ENCODE measurements around the gene SLC8A2.

DNA sequence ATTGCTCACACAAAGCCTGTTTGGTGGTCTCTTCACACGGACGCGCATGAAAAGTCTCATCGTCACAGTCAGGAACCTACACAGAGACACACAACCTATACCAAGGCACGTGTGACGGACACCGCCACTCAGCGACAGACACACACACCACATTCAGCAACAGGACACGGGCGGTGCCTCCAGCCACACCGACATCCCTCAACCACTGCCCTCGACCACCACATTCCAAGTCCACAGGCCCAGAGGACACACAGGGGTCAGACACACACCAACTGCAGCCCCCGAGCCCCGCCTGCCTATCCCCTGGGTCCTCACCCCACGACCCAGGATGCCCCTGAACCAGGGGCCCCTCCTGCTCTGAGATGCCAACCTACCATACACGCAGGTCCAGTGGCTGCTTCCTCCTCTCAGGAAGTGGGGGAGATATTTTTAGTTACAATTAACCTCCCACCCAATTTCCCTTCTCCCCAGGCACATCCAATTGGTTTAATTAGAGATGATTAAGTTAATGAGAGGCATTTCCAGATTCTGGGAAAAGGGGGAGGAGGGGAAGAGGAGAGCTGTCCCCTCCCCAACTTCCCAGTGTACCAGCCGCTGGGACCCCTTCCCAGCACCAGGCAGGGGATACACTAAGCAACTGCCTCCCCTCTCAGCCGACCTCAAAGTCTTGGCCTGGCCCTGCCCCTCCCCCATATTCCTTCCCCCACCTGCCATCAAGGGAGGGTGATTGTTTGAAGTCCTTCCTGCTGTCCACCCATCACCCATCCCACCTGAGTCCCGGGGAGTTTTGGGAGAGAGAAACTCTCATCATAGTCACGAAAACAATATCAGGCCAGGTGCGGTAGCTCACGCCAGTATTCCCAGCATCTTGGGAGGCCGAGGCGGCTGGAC is 72.7 kb downstream of the SLC8A2 start:
- TF ChIP-seq EZH2phosphoT487 (IDR thresholded peaks at IDR 0.05; ENCODE audit: borderline replicate concordance, low read length): no peak
- TF ChIP-seq, protein P1, sequence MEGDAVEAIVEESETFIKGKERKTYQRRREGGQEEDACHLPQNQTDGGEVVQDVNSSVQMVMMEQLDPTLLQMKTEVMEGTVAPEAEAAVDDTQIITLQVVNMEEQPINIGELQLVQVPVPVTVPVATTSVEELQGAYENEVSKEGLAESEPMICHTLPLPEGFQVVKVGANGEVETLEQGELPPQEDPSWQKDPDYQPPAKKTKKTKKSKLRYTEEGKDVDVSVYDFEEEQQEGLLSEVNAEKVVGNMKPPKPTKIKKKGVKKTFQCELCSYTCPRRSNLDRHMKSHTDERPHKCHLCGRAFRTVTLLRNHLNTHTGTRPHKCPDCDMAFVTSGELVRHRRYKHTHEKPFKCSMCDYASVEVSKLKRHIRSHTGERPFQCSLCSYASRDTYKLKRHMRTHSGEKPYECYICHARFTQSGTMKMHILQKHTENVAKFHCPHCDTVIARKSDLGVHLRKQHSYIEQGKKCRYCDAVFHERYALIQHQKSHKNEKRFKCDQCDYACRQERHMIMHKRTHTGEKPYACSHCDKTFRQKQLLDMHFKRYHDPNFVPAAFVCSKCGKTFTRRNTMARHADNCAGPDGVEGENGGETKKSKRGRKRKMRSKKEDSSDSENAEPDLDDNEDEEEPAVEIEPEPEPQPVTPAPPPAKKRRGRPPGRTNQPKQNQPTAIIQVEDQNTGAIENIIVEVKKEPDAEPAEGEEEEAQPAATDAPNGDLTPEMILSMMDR (IDR thresholded peaks at IDR 0.05; ENCODE audit: low read depth, low read length, poor library complexity, severe bottlenecking): no peak
